Activated CD4-positive, alpha-beta T cell treated with anti-CD3 and anti-CD28 coated beads, Interleukin-10, Interleukin-2, amounts not matched to agents 100 ng/mL and 50 ng/mL, durations not matched to agents 16 hours and 8 hours (primary cell): ENCODE data around the gene MFSD6.
"Not testable (repeated sequence)": the region's sequence is repeated elsewhere in the genome, so short reads cannot be mapped to it uniquely, and the experiment has no call there.

Experiments
- DNase-seq: peaks from one replicate; pipeline ENCODE4 v3.0.0-alpha.2; 2020

MFSD6 gene

GRCh38 chr2:190405995-190406394, 2.2 kb upstream of the MFSD6 start:
- no peak for DNase-seq

GRCh38 chr2:190406805-190407204, 1.4 kb upstream of the MFSD6 start:
- DNase-seq, result no peak

GRCh38 chr2:190407246-190407661, 901 bp upstream of the MFSD6 start:
- DNase-seq, result peak; percentile 36

- peak; percentile 81 for DNase-seq
Observed at GRCh38 chr2:190408538-190409271, 550 bp downstream of the MFSD6 start.

- DNase-seq, result no peak
Observed at GRCh38 chr2:190409616-190410015, 1.5 kb downstream of the MFSD6 start.

- no peak for DNase-seq
Observed at GRCh38 chr2:190410166-190410565, 2.0 kb downstream of the MFSD6 start.

GRCh38 chr2:190412966-190413365, 4.8 kb downstream of the MFSD6 start:
- DNase-seq, result no peak

- no peak for DNase-seq
Observed at GRCh38 chr2:190413421-190413820, 5.3 kb downstream of the MFSD6 start.

- DNase-seq, result no peak
Observed at GRCh38 chr2:190415251-190415650, 7.1 kb downstream of the MFSD6 start.

GRCh38 chr2:190415794-190416775, 7.9 kb downstream of the MFSD6 start:
- no peak for DNase-seq

- DNase-seq, result no peak
Observed at GRCh38 chr2:190417045-190417842, 9.1 kb downstream of the MFSD6 start.

GRCh38 chr2:190418727-190419126, 10.6 kb downstream of the MFSD6 start:
- DNase-seq, result no peak

GRCh38 chr2:190420801-190421200, 12.6 kb downstream of the MFSD6 start:
- DNase-seq, result no peak

GRCh38 chr2:190425221-190425866, 17.2 kb downstream of the MFSD6 start:
- no peak for DNase-seq

- no peak for DNase-seq
Observed at GRCh38 chr2:190425883-190426658, 17.9 kb downstream of the MFSD6 start.

- not testable (repeated sequence) for DNase-seq
Observed at GRCh38 chr2:190430866-190431265, 22.7 kb downstream of the MFSD6 start.

GRCh38 chr2:190431907-190432306, 23.8 kb downstream of the MFSD6 start:
- DNase-seq, result no peak

- DNase-seq, result no peak
Observed at GRCh38 chr2:190432567-190433231, 24.5 kb downstream of the MFSD6 start.

GRCh38 chr2:190435031-190435670, 27.0 kb downstream of the MFSD6 start:
- no peak for DNase-seq

- DNase-seq, result no peak
Observed at GRCh38 chr2:190436557-190436956, 28.4 kb downstream of the MFSD6 start.

GRCh38 chr2:190440113-190440512, 32.0 kb downstream of the MFSD6 start:
- no peak for DNase-seq
